ENCODE measurements around the gene SRGAP3. TPM values are rescaled to one million over a fixed set of nuclear protein-coding genes. Genes with fewer than 3 reads are reported as not detected.

Gene SRGAP3
- total RNA-seq, 1 donor from 2014 or later, result 89.5 TPM

GRCh38 chr3:9172851-9173321, 76.6 kb downstream of the SRGAP3 start:
- peak; percentile 19 for DNase-seq

- DNase-seq, result no peak
Measured at GRCh38 chr3:9170851-9171160, 78.6 kb downstream of the SRGAP3 start.

- DNase-seq, result no peak
Measured at GRCh38 chr3:9169956-9170850, 79.2 kb downstream of the SRGAP3 start.

GRCh38 chr3:9169326-9169725, 80.1 kb downstream of the SRGAP3 start:
- no peak for DNase-seq

- no peak for DNase-seq
Measured at GRCh38 chr3:9168241-9168741, 81.2 kb downstream of the SRGAP3 start.

GRCh38 chr3:9167222-9167621, 82.2 kb downstream of the SRGAP3 start:
- no peak for DNase-seq

- no peak for DNase-seq
Measured at GRCh38 chr3:9165421-9165820, 84.0 kb downstream of the SRGAP3 start.

- no peak for DNase-seq
Measured at GRCh38 chr3:9163289-9163688, 86.2 kb downstream of the SRGAP3 start.

- no peak for DNase-seq
Measured at GRCh38 chr3:9161811-9162210, 87.6 kb downstream of the SRGAP3 start.

- no peak for DNase-seq
Measured at GRCh38 chr3:9161298-9161697, 88.1 kb downstream of the SRGAP3 start.

- no peak for DNase-seq
Measured at GRCh38 chr3:9158865-9159630, 90.4 kb downstream of the SRGAP3 start.

- no peak for DNase-seq
Measured at GRCh38 chr3:9157651-9158362, 91.6 kb downstream of the SRGAP3 start.

GRCh38 chr3:9156604-9157003, 92.8 kb downstream of the SRGAP3 start:
- DNase-seq, result no peak

GRCh38 chr3:9155028-9155427, 94.4 kb downstream of the SRGAP3 start:
- no peak for DNase-seq

GRCh38 chr3:9153904-9154619, 95.4 kb downstream of the SRGAP3 start:
- peak; percentile 55 for DNase-seq

GRCh38 chr3:9151240-9151639, 98.2 kb downstream of the SRGAP3 start:
- no peak for DNase-seq

GRCh38 chr3:9149566-9149965, 99.9 kb downstream of the SRGAP3 start:
- DNase-seq, result no peak

- DNase-seq, result peak; percentile 25
Measured at GRCh38 chr3:9147896-9148266, 101.6 kb downstream of the SRGAP3 start.

- no peak for DNase-seq
Measured at GRCh38 chr3:9147215-9147895, 102.1 kb downstream of the SRGAP3 start.

- no peak for DNase-seq
Measured at GRCh38 chr3:9146367-9147071, 102.9 kb downstream of the SRGAP3 start.

GRCh38 chr3:9143184-9143583, 106.3 kb downstream of the SRGAP3 start:
- no peak for DNase-seq
